Upper lobe of left lung (tissue), 4 donors: ENCODE data around the gene PITX1.

Experiments used
- POLR2A ChIP-seq, 4 donors: fragments of 450-650 bp; IDR thresholded peaks; one replicate each; pipeline ENCODE4 v1.5.1; 2016 to 2017; ENCODE audit warnings: antibody characterized with exemption in 4 of 4, mild to moderate bottlenecking in 2 of 4
- POLR2AphosphoS5 ChIP-seq, 2 donors: sonication (generic); formaldehyde crosslinking; IDR thresholded peaks; one replicate each; pipeline ENCODE4 v1.5.1; 2017; ENCODE audit warnings: antibody characterized with exemption in 2 of 2
- TF ChIP-seq, protein P1 (sequence below), 6 experiments: fragments of 450-650 bp in 4 of 6; fragments of 200-600 bp in 2 of 6; sonication (generic) in 2 of 6; IDR thresholded peaks; one replicate each; pipeline ENCODE4 v1.5.1; 2016 to 2019; ENCODE audit warnings: antibody characterized with exemption in 6 of 6

- TF ChIP-seq, protein P1, sequence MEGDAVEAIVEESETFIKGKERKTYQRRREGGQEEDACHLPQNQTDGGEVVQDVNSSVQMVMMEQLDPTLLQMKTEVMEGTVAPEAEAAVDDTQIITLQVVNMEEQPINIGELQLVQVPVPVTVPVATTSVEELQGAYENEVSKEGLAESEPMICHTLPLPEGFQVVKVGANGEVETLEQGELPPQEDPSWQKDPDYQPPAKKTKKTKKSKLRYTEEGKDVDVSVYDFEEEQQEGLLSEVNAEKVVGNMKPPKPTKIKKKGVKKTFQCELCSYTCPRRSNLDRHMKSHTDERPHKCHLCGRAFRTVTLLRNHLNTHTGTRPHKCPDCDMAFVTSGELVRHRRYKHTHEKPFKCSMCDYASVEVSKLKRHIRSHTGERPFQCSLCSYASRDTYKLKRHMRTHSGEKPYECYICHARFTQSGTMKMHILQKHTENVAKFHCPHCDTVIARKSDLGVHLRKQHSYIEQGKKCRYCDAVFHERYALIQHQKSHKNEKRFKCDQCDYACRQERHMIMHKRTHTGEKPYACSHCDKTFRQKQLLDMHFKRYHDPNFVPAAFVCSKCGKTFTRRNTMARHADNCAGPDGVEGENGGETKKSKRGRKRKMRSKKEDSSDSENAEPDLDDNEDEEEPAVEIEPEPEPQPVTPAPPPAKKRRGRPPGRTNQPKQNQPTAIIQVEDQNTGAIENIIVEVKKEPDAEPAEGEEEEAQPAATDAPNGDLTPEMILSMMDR (IDR thresholded peaks at IDR 0.05): no peak
- TF ChIP-seq POLR2A (IDR thresholded peaks at IDR 0.05) (no peak), POLR2AphosphoS5 (IDR thresholded peaks at IDR 0.05) (no peak)
Observed at GRCh38 chr5:135025730-135026644, 8.0 kb downstream of the PITX1 start.
